Heart right ventricle (tissue), 16 donors: ENCODE data around the gene TMEM167A. TPM values are rescaled to one million over a fixed set of nuclear protein-coding genes. Genes with fewer than 3 reads are reported as not detected.

Source experiments
- ATAC-seq, 8 donors: fragments of 200-7000 bp; cut with Tn5 transposase; one replicate each; pipeline ENCODE4 v1.9.1; 2020; ENCODE audit warnings: mild to moderate bottlenecking in 8 of 8, moderate library complexity in 8 of 8, moderate number of reproducible peaks in 1 of 8
- DNase-seq, 2 donors: peaks; one replicate each; pipeline ENCODE4 v3.0.0-alpha.2; 2020
- H3K27ac ChIP-seq, 10 donors: fragments of 200-600 bp; sonication (generic) in 2 of 10; one replicate each; pipeline versions ENCODE4 v1.5.0 to v1.8.0; 2020 to 2022; ENCODE audit warnings: mild to moderate bottlenecking in 3 of 10
- H3K27me3 ChIP-seq, 7 donors: fragments of 200-600 bp; one replicate each; pipeline ENCODE4 v1.8.0; 2021 to 2022; ENCODE audit warnings: mild to moderate bottlenecking in 2 of 7
- H3K36me3 ChIP-seq, 9 donors: fragments of 200-600 bp; sonication (generic) in 1 of 9; one replicate each; pipeline versions ENCODE4 v1.5.0 to v1.8.0; 2020 to 2022; ENCODE audit warnings: mild to moderate bottlenecking in 2 of 9
- H3K4me1 ChIP-seq, 9 donors: fragments of 200-600 bp; sonication (generic) in 1 of 9; one replicate each; pipeline versions ENCODE4 v1.5.0 to v1.8.0; 2020 to 2022; ENCODE audit warnings: mild to moderate bottlenecking in 4 of 9
- H3K4me3 ChIP-seq, 10 donors: fragments of 200-600 bp; sonication (generic) in 2 of 10; one replicate each; pipeline versions ENCODE4 v1.5.0 to v1.8.0; 2020 to 2022; ENCODE audit warnings: mild to moderate bottlenecking in 7 of 10, moderate library complexity in 2 of 10
- H3K9me3 ChIP-seq, 11 donors: fragments of 200-600 bp in 10 of 11; sonication (generic) in 2 of 11; one replicate each; pipeline versions ENCODE4 v1.5.0 to v1.8.0; 2013 to 2022; ENCODE audit warnings: mild to moderate bottlenecking in 2 of 11, control low read depth in 1 of 11, moderate library complexity in 1 of 11
- WGBS, 2 donors: extraction: QIAGEN DNeasy Blood & Tissue Kit; methylation state at CpG; one replicate each; pipeline ENCODE4 v1.1.7; 2013; ENCODE audit warnings: inconsistent platforms in 1 of 2; 5-methylcytosine and 5-hydroxymethylcytosine counted together
- intact Hi-C, 10 donors: fragments of 100-400 bp; cut with DNase I; formaldehyde crosslinking; loops; one replicate each; pipeline versions ENCODE4 v1.11.1 to v1.14.2; 2022
- polyA plus RNA-seq, 2 donors: library from polyadenylated mRNA; stranded (reverse); fragments of 200-250 nt; gene quantifications; one replicate each; pipeline ENCODE4 v1.2.3, GENCODE V29; 2013
- total RNA-seq, 10 donors: library from RNA; stranded (reverse); fragmentation: NEBNext Ultra II Directional in 3 of 10; extraction: Animal tissue kit (Norgen Biotek cat#: 25700) in 3 of 10; gene quantifications; one replicate each; pipeline versions ENCODE4 v1.2.1 to v1.2.4, GENCODE V29; 2021 to 2023
- TF ChIP-seq, protein P1 (sequence below), 9 donors: fragments of 200-600 bp; sonication (generic) in 2 of 9; IDR thresholded peaks; one replicate each; pipeline versions ENCODE4 v1.5.0 to v1.8.0; 2021 to 2022; ENCODE audit warnings: antibody characterized with exemption in 9 of 9, mild to moderate bottlenecking in 5 of 9, moderate library complexity in 1 of 9
- donor health status: Arrhythmogenic right ventricular cardiomyopathy.
- donor health status: ischemic (EF 13 %, LVEDD 7.1; RV severe dilation, severe dysfunction).
- donor health status: healthy with polysubstance abuse.
- donor health status: DM: no; HTN: yes; CAD: no.
- donor health status: DM: no; HTN: no; CAD: no.
- donor health status: ischemic (EF 25% LVEDD 6.9; RV normal size, moderate dysfunction).
- donor health status: ischemic (EF 25% LVEDD 5.7; RV mildly dilated, moderate dysfunction).
- donor health status: healthy.
- donor health status: DM: yes; HTN: yes; CAD: no.
- donor health status: Ischemic cardiomyopathy.
- donor health status: ischemic (EF 35%, LVEDD 5.7; RV mildly dilated, moderate dysfunction).
- donor health status: nonischemic (EF 11% LVEDD 7.7; RV severe dilation, severe dysfunction).
- donor health status: DM: yes; HTN: yes; CAD: no.
- donor health status: PGD.
- donor health status: ischemic (EF 29% LVEDD 5.4; RV normal size, mild dysfunction).
- donor health status: nonischemic (EF 23%, LVEDD 6.1; RV moderate dilation, normal function).

TMEM167A gene
- total and polyA plus RNA-seq, 12 donors = 17.6 to 53.5 (median 43.4) TPM

DNA sequence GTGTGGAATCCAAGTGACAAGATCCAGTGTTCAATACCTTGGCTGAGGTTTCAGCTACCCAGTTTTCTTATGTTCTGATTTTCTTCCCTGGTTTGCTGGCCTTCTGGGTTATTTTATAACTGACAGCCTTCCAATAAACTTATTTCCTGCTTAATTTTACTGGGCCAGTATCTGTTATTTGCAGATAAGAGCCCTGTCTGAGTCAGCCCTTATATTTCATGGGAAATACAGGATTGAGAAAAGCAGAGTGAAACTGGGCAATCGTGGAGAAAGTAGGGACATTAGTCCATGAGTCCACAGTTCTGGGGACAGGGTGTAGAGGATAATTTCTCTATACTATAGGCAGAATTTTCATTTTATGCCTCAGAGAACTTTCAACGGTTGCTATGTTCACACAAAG lies 32.3 kb downstream of the TMEM167A start:
- ATAC-seq = no peak
- Histone ChIP-seq H3K27ac (no peak overlapping the region), H3K4me3 (no peak overlapping the region), H3K27me3 (no peaks in the 10 kb centered on the region), H3K4me1 (no peaks in the 10 kb centered on the region), H3K9me3 (no peaks in the 10 kb centered on the region), H3K36me3 (peaks cover 0 to 5% (median 0%) of the 10 kb centered on the region in 9 donors)
- no peak for DNase-seq
- WGBS, 2 donors = 59 to 67% methylated on average over 2 of the region's 2 CpGs
- TF ChIP-seq, protein P1, sequence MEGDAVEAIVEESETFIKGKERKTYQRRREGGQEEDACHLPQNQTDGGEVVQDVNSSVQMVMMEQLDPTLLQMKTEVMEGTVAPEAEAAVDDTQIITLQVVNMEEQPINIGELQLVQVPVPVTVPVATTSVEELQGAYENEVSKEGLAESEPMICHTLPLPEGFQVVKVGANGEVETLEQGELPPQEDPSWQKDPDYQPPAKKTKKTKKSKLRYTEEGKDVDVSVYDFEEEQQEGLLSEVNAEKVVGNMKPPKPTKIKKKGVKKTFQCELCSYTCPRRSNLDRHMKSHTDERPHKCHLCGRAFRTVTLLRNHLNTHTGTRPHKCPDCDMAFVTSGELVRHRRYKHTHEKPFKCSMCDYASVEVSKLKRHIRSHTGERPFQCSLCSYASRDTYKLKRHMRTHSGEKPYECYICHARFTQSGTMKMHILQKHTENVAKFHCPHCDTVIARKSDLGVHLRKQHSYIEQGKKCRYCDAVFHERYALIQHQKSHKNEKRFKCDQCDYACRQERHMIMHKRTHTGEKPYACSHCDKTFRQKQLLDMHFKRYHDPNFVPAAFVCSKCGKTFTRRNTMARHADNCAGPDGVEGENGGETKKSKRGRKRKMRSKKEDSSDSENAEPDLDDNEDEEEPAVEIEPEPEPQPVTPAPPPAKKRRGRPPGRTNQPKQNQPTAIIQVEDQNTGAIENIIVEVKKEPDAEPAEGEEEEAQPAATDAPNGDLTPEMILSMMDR (IDR thresholded peaks at IDR 0.05) = no peak
- intact Hi-C loops = no loop called here

DNA sequence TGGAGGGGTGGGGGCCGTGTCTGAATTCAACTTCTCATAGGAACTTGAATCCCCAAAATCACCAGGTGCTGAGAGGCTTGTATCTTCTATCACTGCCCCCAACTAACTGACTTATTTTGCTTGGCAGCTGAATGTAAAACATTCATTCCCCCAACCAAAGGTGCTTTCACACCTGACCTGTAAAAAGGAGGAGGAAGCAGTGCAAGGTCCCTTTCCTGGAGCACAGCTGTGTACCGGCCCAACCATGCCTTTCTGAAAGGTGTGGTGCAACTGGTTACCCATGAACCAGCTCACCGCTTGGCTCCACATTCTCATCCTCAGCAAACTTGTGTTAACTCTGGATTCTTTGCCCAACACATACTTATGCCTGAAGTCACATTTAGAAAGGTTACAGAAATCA lies 34.7 kb downstream of the TMEM167A start:
- no peak overlapping the region for H3K4me3 ChIP-seq
- H3K27me3 ChIP-seq = no peaks in the 10 kb centered on the region
- H3K27ac ChIP-seq = no peak overlapping the region
- TF ChIP-seq, protein P1 (IDR thresholded peaks at IDR 0.05) = no peak
- intact Hi-C loops = no loop called here
- no peaks in the 10 kb centered on the region for H3K4me1 ChIP-seq
- ATAC-seq (no peak), DNase-seq (no peak)
- no peaks in the 10 kb centered on the region for H3K9me3 ChIP-seq
- H3K36me3 ChIP-seq = no peaks in the 10 kb centered on the region
- WGBS, 2 donors = 93 to 94% methylated on average over 3 of the region's 3 CpGs

DNA sequence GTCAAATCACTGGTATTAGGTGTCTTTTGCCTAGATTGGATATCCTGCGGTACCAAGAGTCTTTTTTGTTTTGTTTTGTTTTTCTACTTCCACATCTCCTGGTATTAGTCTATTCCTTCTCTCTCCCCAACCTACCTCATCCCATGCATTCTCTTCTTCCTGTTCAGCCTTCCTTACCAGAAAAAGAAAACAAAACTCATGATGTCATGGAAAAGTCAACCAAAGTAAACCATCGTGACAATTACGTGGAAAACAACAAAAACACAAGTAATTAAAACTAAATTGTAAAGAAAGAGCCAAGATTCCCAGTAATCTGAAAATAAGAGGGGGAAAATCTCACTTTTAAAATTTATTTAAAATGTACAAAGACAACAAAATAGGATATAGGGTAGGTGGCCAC lies 38.3 kb downstream of the TMEM167A start:
- Histone ChIP-seq H3K9me3 (no peaks in the 10 kb centered on the region), H3K36me3 (no peaks in the 10 kb centered on the region), H3K4me1 (peaks cover 0 to 23% (median 5%) of the 10 kb centered on the region in 9 donors), H3K27ac (no peak overlapping the region), H3K27me3 (no peaks in the 10 kb centered on the region), H3K4me3 (no peak overlapping the region)
- intact Hi-C loops = no loop called here
- no peak for DNase-seq
- WGBS, 2 donors = 82 to 89% methylated on average over 3 of the region's 3 CpGs
- TF ChIP-seq, protein P1 (IDR thresholded peaks at IDR 0.05) = no peak
- ATAC-seq = no peak

DNA sequence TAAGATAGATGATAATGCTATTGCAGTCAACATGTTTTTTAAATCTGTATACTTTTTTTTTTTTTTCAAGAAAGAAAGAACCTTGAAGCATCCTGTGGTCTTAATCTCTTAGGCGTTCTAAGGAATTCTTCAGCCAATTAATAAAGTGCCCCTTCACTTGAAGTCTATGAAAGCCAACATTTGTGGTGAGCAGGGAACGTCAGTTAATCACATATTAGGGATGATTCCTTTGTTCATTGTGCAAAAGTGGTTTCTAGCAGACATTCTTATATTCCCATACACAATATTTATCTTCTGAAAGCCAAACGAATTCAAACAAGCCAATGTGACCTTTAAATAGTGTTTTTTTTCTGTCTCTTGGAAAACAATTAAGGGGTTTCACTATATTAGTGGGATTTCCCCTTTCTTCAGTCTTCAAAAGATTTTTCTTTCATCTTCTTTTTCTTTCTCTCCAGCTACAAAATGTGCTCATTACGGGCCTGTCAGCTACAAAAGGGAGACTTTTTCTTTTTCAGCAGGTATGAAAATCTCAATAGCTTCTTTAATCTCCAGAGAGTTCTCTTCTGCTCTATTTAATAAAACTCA lies 40.1 kb downstream of the TMEM167A start:
- TF ChIP-seq, protein P1 (IDR thresholded peaks at IDR 0.05) = no peak
- H3K4me1 ChIP-seq = peaks cover 0 to 35% (median 5%) of the 10 kb centered on the region in 9 donors
- no peaks in the 10 kb centered on the region for H3K9me3 ChIP-seq
- WGBS, 2 donors = 68 to 70% methylated on average over 4 of the region's 4 CpGs
- intact Hi-C loops = no loop called here
- H3K27me3 ChIP-seq = no peaks in the 10 kb centered on the region
- DNase-seq = no peak
- no peak overlapping the region for H3K27ac ChIP-seq
- no peaks in the 10 kb centered on the region for H3K36me3 ChIP-seq
- no peak overlapping the region for H3K4me3 ChIP-seq
- no peak for ATAC-seq
